ENCODE data around the gene INTS1. TPM values are rescaled to one million over a fixed set of nuclear protein-coding genes. Genes with fewer than 3 reads are reported as not detected.

Gene INTS1
- total and polyA plus RNA-seq, 3 donors from 2014 or later, result 142 to 185 (median 142) TPM

GRCh38 chr7:1439373-1440363, 64.5 kb downstream of the INTS1 start:
- Histone ChIP-seq H3K27ac (no peak overlapping the region), H3K4me3 (no peak overlapping the region), H3K9me3 (no peaks in the 10 kb centered on the region), H3K4me1 (no peaks in the 10 kb centered on the region), H3K36me3 (ENCODE audit: low read depth, missing control alignments) (no peaks in the 10 kb centered on the region), H3K27me3 (no peaks in the 10 kb centered on the region)
- intact Hi-C loops (cut with DNase I; ENCODE audit: low total_unique reads), result no loop called here
- TF ChIP-seq CTCF (IDR thresholded peaks at IDR 0.05) (no peak), POLR2A (IDR thresholded peaks at IDR 0.05) (no peak)
- WGBS, 2 donors, result 81 to 90% methylated on average over 9 to 31 of the region's 31 CpGs
- no peak for DNase-seq

- Histone ChIP-seq H3K4me1 (no peaks in the 10 kb centered on the region), H3K9me3 (no peaks in the 10 kb centered on the region), H3K36me3 (ENCODE audit: low read depth, missing control alignments) (no peaks in the 10 kb centered on the region), H3K27ac (no peak overlapping the region), H3K27me3 (no peaks in the 10 kb centered on the region), H3K4me3 (no peak overlapping the region)
- intact Hi-C loops (cut with DNase I; ENCODE audit: low total_unique reads), result no loop called here
- WGBS, 2 donors, result 84 to 93% methylated on average over 7 to 15 of the region's 15 CpGs
- DNase-seq, result no peak
- TF ChIP-seq POLR2A (IDR thresholded peaks at IDR 0.05), result no peak
These were observed 65.4 kb downstream of the INTS1 start for GRCh38 chr7:1438821-1439220.

GRCh38 chr7:1438208-1438607, 66.0 kb downstream of the INTS1 start:
- Histone ChIP-seq H3K36me3 (ENCODE audit: low read depth, missing control alignments) (no peaks in the 10 kb centered on the region), H3K27ac (no peak overlapping the region), H3K27me3 (no peaks in the 10 kb centered on the region), H3K4me1 (no peaks in the 10 kb centered on the region), H3K4me3 (no peak overlapping the region), H3K9me3 (no peaks in the 10 kb centered on the region)
- intact Hi-C loops (cut with DNase I; ENCODE audit: low total_unique reads), result no loop called here
- no peak for TF ChIP-seq POLR2A (IDR thresholded peaks at IDR 0.05)
- TF ChIP-seq CTCF (IDR thresholded peaks at IDR 0.05), result no peak
- DNase-seq, result no peak
- WGBS, 2 donors, result 85 to 89% methylated on average over 8 to 10 of the region's 10 CpGs

- TF ChIP-seq CTCF (IDR thresholded peaks at IDR 0.05), result no peak
- TF ChIP-seq POLR2A (IDR thresholded peaks at IDR 0.05), result no peak
- no peaks in the 10 kb centered on the region for H3K27me3 ChIP-seq
- H3K27ac ChIP-seq, result no peak overlapping the region
- WGBS, 2 donors, result 84 to 88% methylated on average over 24 to 41 of the region's 43 CpGs
- DNase-seq, result no peak
- no peaks in the 10 kb centered on the region for H3K9me3 ChIP-seq
- no peaks in the 10 kb centered on the region for H3K4me1 ChIP-seq
- H3K36me3 ChIP-seq (ENCODE audit: low read depth, missing control alignments), result no peaks in the 10 kb centered on the region
- no peak overlapping the region for H3K4me3 ChIP-seq
- intact Hi-C loops (cut with DNase I; ENCODE audit: low total_unique reads), result no loop called here
These were observed 66.9 kb downstream of the INTS1 start for GRCh38 chr7:1437155-1437880.

GRCh38 chr7:1436608-1437007, 67.6 kb downstream of the INTS1 start:
- Histone ChIP-seq H3K9me3 (no peaks in the 10 kb centered on the region), H3K4me3 (no peak overlapping the region), H3K4me1 (no peaks in the 10 kb centered on the region), H3K27me3 (no peaks in the 10 kb centered on the region), H3K27ac (no peak overlapping the region), H3K36me3 (ENCODE audit: low read depth, missing control alignments) (no peaks in the 10 kb centered on the region)
- DNase-seq, result no peak
- WGBS, 2 donors, result 91 to 96% methylated on average over 3 to 20 of the region's 20 CpGs
- TF ChIP-seq CTCF (IDR thresholded peaks at IDR 0.05) (no peak), POLR2A (IDR thresholded peaks at IDR 0.05) (no peak)
- intact Hi-C loops (cut with DNase I; ENCODE audit: low total_unique reads), result no loop called here

Measured in testis (tissue), 3 donors.